ENCODE measurements around the gene HDAC6.
"Not testable (repeated sequence)": the region's sequence is repeated elsewhere in the genome, so short reads cannot be mapped to it uniquely, and the experiment has no call there.

Gene HDAC6

GRCh38 chrX:48789366-48790220, 12.3 kb upstream of the HDAC6 start:
- no peak for DNase-seq

- DNase-seq, result no peak
These were observed 11.4 kb upstream of the HDAC6 start for GRCh38 chrX:48790477-48790876.

- DNase-seq, result no peak
These were observed 10.6 kb upstream of the HDAC6 start for GRCh38 chrX:48791063-48791820.

- no peak for DNase-seq
These were observed 9.6 kb upstream of the HDAC6 start for GRCh38 chrX:48792219-48792618.

GRCh38 chrX:48793935-48794334, 7.9 kb upstream of the HDAC6 start:
- no peak for DNase-seq

GRCh38 chrX:48794340-48794910, 7.4 kb upstream of the HDAC6 start:
- no peak for DNase-seq

- no peak for DNase-seq
These were observed 6.9 kb upstream of the HDAC6 start for GRCh38 chrX:48794911-48795515.

GRCh38 chrX:48798318-48798717, 3.5 kb upstream of the HDAC6 start:
- no peak for DNase-seq

- peak in 1 of 58 donors; percentile 52 for DNase-seq
These were observed 1.1 kb upstream of the HDAC6 start for GRCh38 chrX:48800574-48801279.

GRCh38 chrX:48802089-48802904, 430 bp downstream of the HDAC6 start:
- DNase-seq, result peak in 30 of 58 donors; percentile 7 to 67 (median 38)

- no peak for DNase-seq
These were observed 986 bp downstream of the HDAC6 start for GRCh38 chrX:48802905-48803200.

GRCh38 chrX:48806081-48806480, 4.2 kb downstream of the HDAC6 start:
- DNase-seq, result no peak

GRCh38 chrX:48813644-48814043, 11.8 kb downstream of the HDAC6 start:
- no peak for DNase-seq

- no peak for DNase-seq
These were observed 12.9 kb downstream of the HDAC6 start for GRCh38 chrX:48814722-48815121.

GRCh38 chrX:48815266-48815665, 13.4 kb downstream of the HDAC6 start:
- no peak for DNase-seq

GRCh38 chrX:48816014-48816810, 14.3 kb downstream of the HDAC6 start:
- DNase-seq, result no peak

GRCh38 chrX:48818098-48818497, 16.2 kb downstream of the HDAC6 start:
- DNase-seq, result no peak

- DNase-seq, result no peak
These were observed 17.0 kb downstream of the HDAC6 start for GRCh38 chrX:48818866-48819265.

- not testable (repeated sequence) for DNase-seq
These were observed 17.5 kb downstream of the HDAC6 start for GRCh38 chrX:48819394-48819793.

GRCh38 chrX:48823053-48823452, 21.2 kb downstream of the HDAC6 start:
- peak in 17 of 58 donors; percentile 1 to 39 (median 6) for DNase-seq
